Bronchial epithelial cell (primary cell): ENCODE measurements around the gene TRPV4. TPM values are rescaled to one million over a fixed set of nuclear protein-coding genes. Genes with fewer than 3 reads are reported as not detected.

Source experiments
- DNase-seq: peaks from one replicate; pipeline ENCODE4 v3.0.0-alpha.2; 2010; ENCODE audit warnings: low read depth
- FAIRE-seq: peaks from 2 replicates; lab custom pipeline; 2011; peaks lifted over from hg19 to GRCh38; lab: Jason Lieb, UNC
- H3K27me3 ChIP-seq: 2 replicates; pipeline ENCODE4 v1.5.1; 2011; ENCODE audit warnings: low read length; ENCODE audit not compliant: control insufficient read depth, insufficient read depth
- H3K36me3 ChIP-seq: 2 replicates; pipeline ENCODE4 v1.5.1; 2011; ENCODE audit warnings: low read length; ENCODE audit not compliant: control insufficient read depth, insufficient read depth
- H3K4me3 ChIP-seq: 2 replicates; pipeline ENCODE4 v1.5.1; 2011; ENCODE audit warnings: mild to moderate bottlenecking, low read depth, low read length, control low read depth
- CTCF ChIP-seq: IDR thresholded peaks from 2 replicates; pipeline ENCODE4 v1.5.1; 2011; ENCODE audit warnings: mild to moderate bottlenecking, moderate library complexity, low read length, control low read depth, inconsistent platforms; ENCODE audit not compliant: insufficient read depth, severe bottlenecking
- total RNA-seq: library from RNA; depleted of rRNA; stranded (reverse); fragments of >200 nt; gene quantifications from 2 replicates; pipeline ENCODE4 v1.2.1, GENCODE V29; 2014

Gene TRPV4
- total RNA-seq, 1 donor from 2014 or later = 0.53 TPM

- no peak for DNase-seq
- Histone ChIP-seq H3K4me3 (no peak overlapping the region), H3K36me3 (no peaks in the 10 kb centered on the region), H3K27me3 (no peaks in the 10 kb centered on the region)
- no peak for FAIRE-seq
- no peak for TF ChIP-seq CTCF
Observed at GRCh38 chr12:109841356-109841755, 8.2 kb upstream of the TRPV4 start.

DNA sequence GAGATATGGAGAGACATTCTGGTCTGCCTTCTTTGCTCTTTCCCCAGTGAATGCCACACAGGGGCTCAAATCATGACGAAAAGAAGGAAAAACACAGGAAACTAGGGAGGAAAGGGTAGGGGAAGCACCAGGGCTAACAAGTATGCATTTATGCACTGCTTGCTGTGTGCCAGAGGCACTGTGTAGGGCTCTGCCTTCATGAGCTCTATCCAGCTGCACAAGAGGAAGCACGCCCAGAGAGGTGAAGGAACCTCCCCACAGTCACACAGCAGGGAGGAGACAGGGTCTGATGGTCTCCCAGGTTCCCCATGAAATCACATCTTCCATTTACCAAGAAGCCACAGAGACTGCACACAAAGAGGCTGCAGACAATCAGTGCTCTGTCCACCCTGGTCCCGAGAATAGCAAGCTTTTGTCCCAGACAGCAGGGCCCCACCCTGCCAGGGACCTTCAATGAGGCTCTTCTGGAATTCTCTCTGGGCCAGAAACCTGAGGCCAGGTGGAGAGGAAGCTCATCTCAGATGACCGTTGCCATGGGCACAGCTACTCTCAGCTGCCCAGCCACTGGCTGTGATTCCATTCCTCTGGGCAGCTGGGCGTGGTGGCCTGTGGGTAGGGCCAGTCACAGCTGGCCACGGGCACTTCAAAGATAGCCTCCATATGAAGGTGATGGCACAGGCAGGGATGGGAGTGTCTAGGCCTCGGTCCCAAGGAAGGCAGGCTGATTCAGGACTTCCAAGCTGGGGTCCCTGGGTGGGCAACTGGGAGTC lies 7.3 kb upstream of the TRPV4 start:
- FAIRE-seq = no peak

GRCh38 chr12:109839444-109839843 lies 6.2 kb upstream of the TRPV4 start:
- FAIRE-seq = no peak
- no peaks in the 10 kb centered on the region for H3K27me3 ChIP-seq
- no peak for TF ChIP-seq CTCF
- DNase-seq = no peak
- no peak overlapping the region for H3K4me3 ChIP-seq
- H3K36me3 ChIP-seq = no peaks in the 10 kb centered on the region

More for the DNA sequence above, 7.3 kb upstream of the TRPV4 start:
- TF ChIP-seq CTCF = no peak
- no peaks in the 10 kb centered on the region for H3K27me3 ChIP-seq
- no peak overlapping the region for H3K4me3 ChIP-seq
- H3K36me3 ChIP-seq = no peaks in the 10 kb centered on the region
- peak; percentile 43 for DNase-seq

GRCh38 chr12:109836916-109837315 lies 3.7 kb upstream of the TRPV4 start:
- DNase-seq (peak; percentile 60), FAIRE-seq (no peak)

GRCh38 chr12:109835827-109836226 lies 2.6 kb upstream of the TRPV4 start:
- Histone ChIP-seq H3K27me3 (no peaks in the 10 kb centered on the region), H3K36me3 (no peaks in the 10 kb centered on the region), H3K4me3 (no peak overlapping the region)
- DNase-seq (no peak), FAIRE-seq (no peak)
- TF ChIP-seq CTCF = no peak

More at GRCh38 chr12:109836916-109837315, 3.7 kb upstream of the TRPV4 start:
- H3K36me3 ChIP-seq = no peaks in the 10 kb centered on the region
- no peak for TF ChIP-seq CTCF
- H3K27me3 ChIP-seq = no peaks in the 10 kb centered on the region
- H3K4me3 ChIP-seq = no peak overlapping the region
